Measurements from ENCODE around the gene HECTD4. TPM values are rescaled to one million over a fixed set of nuclear protein-coding genes. Genes with fewer than 3 reads are reported as not detected.

The HECTD4 gene
- total and polyA plus RNA-seq, 2 experiments from 2014 or later = 25.7 to 36.9 TPM

- Mint-ChIP-seq H3K27me3 (ENCODE audit: insufficient read depth, low read depth, poor library complexity) (peaks cover 12% of the 10 kb centered on the region), H3K36me3 (ENCODE audit: low read depth) (peaks cover 68% of the 10 kb centered on the region), H3K4me1 (no peaks in the 10 kb centered on the region), H3K27ac (no peak overlapping the region), H3K9me3 (peaks cover 39% of the 10 kb centered on the region), H3K4me3 (no peak overlapping the region)
- H3K27me3 ChIP-seq (ENCODE audit: insufficient read depth) = no peaks in the 10 kb centered on the region
- DNase-seq (ENCODE audit: low spot score) = no peak
- H2AFZ ChIP-seq = no peak overlapping the region
- no peaks in the 10 kb centered on the region for H3K4me1 ChIP-seq (ENCODE audit: insufficient read depth)
- H3K79me2 ChIP-seq (replicated peaks; ENCODE audit: insufficient read depth) = no peaks in the 10 kb centered on the region
- no peaks in the 10 kb centered on the region for H3F3A ChIP-seq (replicated peaks; ENCODE audit: low read depth)
- no peak for ATAC-seq
- H3K27ac ChIP-seq (ENCODE audit: low read depth) = no peak overlapping the region
- H3K9me2 ChIP-seq (ENCODE audit: insufficient read depth) = no peaks in the 10 kb centered on the region
- H3K4me2 ChIP-seq = no peak overlapping the region
- H3K4me3 ChIP-seq = no peak overlapping the region
- H4K20me1 ChIP-seq (replicated peaks; ENCODE audit: insufficient read depth) = no peaks in the 10 kb centered on the region
- TF ChIP-seq STAT1 (IDR thresholded peaks at IDR 0.05; ENCODE audit: unreplicated experiment) (no peak), ETS1 (IDR thresholded peaks at IDR 0.05) (no peak), EZH2phosphoT487 (IDR thresholded peaks at IDR 0.05; ENCODE audit: unreplicated experiment) (no peak), JUNB (IDR thresholded peaks at IDR 0.05; ENCODE audit: unreplicated experiment) (no peak), ZNF331 (CRISPR knock-in tag; IDR thresholded peaks at IDR 0.05; ENCODE audit: low read depth) (no peak), NANOG (IDR thresholded peaks at IDR 0.05; ENCODE audit: borderline replicate concordance) (no peak), REST (IDR thresholded peaks at IDR 0.05; ENCODE audit: unreplicated experiment) (no peak), CREB1 (CRISPR knock-in tag; IDR thresholded peaks at IDR 0.05; ENCODE audit: low read depth) (no peak), ZNF462 (CRISPR knock-in tag; IDR thresholded peaks at IDR 0.05) (no peak), ZNF114 (CRISPR knock-in tag; IDR thresholded peaks at IDR 0.05) (no peak), EZH2 (IDR thresholded peaks at IDR 0.05; ENCODE audit: low read depth, unreplicated experiment) (no peak), POLR2AphosphoS5 (IDR thresholded peaks at IDR 0.05; ENCODE audit: low read depth) (no peak), CTCF (conservative IDR thresholded peaks at IDR 0.05; ENCODE audit: low read depth in 2 of 2) (no peak)
- peaks cover 5% of the 10 kb centered on the region; the same call in 1 of the 2 replicates for H3K36me3 ChIP-seq (ENCODE audit: insufficient read depth)
Measured at GRCh38 chr12:112160611-112161010, 221.6 kb downstream of the HECTD4 start.

Measured in GM23338 (cell line).